ENCODE measurements around the gene KIRREL2.
A peak's percentile ranks its signal among the peaks of the same experiment; 100 is the strongest.

Gene KIRREL2

DNA sequence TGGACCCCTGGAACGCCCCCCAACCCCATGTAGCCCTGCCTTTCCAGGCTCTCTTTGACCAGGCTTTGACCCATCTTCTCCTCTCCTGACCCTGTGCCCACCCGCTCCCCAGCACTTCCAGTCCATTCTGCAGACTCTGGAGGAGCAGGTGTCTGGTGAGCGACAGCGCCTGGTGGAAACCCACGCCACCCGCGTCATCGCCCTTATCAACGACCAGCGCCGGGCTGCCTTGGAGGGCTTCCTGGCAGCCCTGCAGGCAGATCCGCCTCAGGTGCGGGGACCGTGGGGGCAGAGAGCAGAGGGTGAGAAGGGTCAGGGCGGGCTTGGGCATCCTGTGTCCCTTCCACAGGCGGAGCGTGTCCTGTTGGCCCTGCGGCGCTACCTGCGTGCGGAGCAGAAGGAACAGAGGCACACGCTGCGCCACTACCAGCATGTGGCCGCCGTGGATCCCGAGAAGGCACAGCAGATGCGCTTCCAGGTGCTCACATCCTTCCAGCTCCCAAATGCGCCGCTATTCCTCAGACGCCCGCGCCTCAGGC lies 17.8 kb downstream of the KIRREL2 start:
- H3K9me3 ChIP-seq (ENCODE audit: control insufficient read depth, insufficient read depth, low read depth, low read length): no peaks in the 10 kb centered on the region
- H3K4me1 ChIP-seq (ENCODE audit: control insufficient read depth, insufficient read depth, low read length): peaks cover 7% of the 10 kb centered on the region
- H3K4me3 ChIP-seq (ENCODE audit: low read depth, low read length): no peak overlapping the region
- POLR2A ChIA-PET: interaction anchor here (0.6 kb wide), 2 partner anchors 461 to 1601 kb away, joined by 3 read pairs; no protein-coding TSS in a partner anchor
- TF ChIP-seq ZNF23 (tag by site-specific recombination; IDR thresholded peaks at IDR 0.05; ENCODE audit: borderline replicate concordance) (no peak), ZNF544 (tag by site-specific recombination; IDR thresholded peaks at IDR 0.05) (no peak)
- TF ChIP-seq, protein P1, sequence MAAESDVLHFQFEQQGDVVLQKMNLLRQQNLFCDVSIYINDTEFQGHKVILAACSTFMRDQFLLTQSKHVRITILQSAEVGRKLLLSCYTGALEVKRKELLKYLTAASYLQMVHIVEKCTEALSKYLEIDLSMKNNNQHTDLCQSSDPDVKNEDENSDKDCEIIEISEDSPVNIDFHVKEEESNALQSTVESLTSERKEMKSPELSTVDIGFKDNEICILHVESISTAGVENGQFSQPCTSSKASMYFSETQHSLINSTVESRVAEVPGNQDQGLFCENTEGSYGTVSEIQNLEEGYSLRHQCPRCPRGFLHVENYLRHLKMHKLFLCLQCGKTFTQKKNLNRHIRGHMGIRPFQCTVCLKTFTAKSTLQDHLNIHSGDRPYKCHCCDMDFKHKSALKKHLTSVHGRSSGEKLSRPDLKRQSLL (tag by site-specific recombination; IDR thresholded peaks at IDR 0.05): no peak
- H3K27ac ChIP-seq (ENCODE audit: extremely low read depth, low read depth, low read length): no peak overlapping the region
- CTCF ChIA-PET: interaction anchor here (0.6 to 1.0 kb wide), 2 partner anchors 55 to 296 kb away, joined by 3 to 5 read pairs; no protein-coding TSS in a partner anchor
- peaks cover 0 to 20% of the 10 kb centered on the region in 2 experiments; a peak in 2 of 3 replicates for H3K36me3 ChIP-seq (ENCODE audit: control insufficient read depth in 2 of 2, insufficient read depth in 1 of 2, low read length in 2 of 2)

DNA sequence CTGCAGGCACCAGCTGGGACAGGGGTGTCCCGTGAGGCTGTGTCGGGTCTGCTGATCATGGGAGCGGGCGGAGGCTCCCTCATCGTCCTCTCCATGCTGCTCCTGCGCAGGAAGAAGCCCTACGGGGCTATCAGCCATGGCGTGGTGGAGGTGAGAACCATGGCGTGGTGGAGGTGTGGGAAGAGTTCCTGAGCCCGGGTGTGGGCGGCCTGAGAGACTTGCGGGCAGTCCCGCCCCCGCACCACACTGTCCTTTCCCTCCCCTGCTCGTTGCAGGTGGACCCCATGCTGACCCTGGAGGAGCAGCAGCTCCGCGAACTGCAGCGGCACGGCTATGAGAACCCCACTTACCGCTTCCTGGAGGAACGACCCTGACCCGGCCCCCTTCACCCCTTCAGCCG lies 22.4 kb downstream of the KIRREL2 start:
- Histone ChIP-seq H3K36me3 (ENCODE audit: control insufficient read depth in 2 of 2, insufficient read depth in 1 of 2, low read length in 2 of 2) (peaks cover 0 to 17% of the 10 kb centered on the region in 2 experiments; a peak in 2 of 3 replicates), H3K9me3 (ENCODE audit: control insufficient read depth, insufficient read depth, low read depth, low read length) (no peaks in the 10 kb centered on the region; the same call in 1 of the 2 replicates), H3K27ac (ENCODE audit: extremely low read depth, low read depth, low read length) (no peak overlapping the region), H3K4me1 (ENCODE audit: control insufficient read depth, insufficient read depth, low read length) (peaks cover 7% of the 10 kb centered on the region), H3K4me3 (ENCODE audit: low read depth, low read length) (no peak overlapping the region)
- TF ChIP-seq EGR2 (tag by site-specific recombination; IDR thresholded peaks at IDR 0.05; ENCODE audit: low read depth) (peak; percentile 68), KLF10 (tag by site-specific recombination; IDR thresholded peaks at IDR 0.05) (no peak), ZBTB20 (tag by site-specific recombination; IDR thresholded peaks at IDR 0.05) (no peak; the same call in 1 of the 2 replicates), ZFHX2 (tag by site-specific recombination; conservative IDR thresholded peaks at IDR 0.05) (peak; percentile 75)
- ChIA-PET CTCF (interaction anchor here (0.6 to 8.8 kb wide), 4 partner anchors 10 to 97 kb away, joined by 3 to 185 read pairs (median 8); partner anchors contain the start of gene APLP1), POLR2A (interaction anchor here (0.5 to 1.9 kb wide), 9 partner anchors 10 to 236 kb away, joined by 3 to 25 read pairs (median 3); partner anchors contain the start of genes APLP1, LIN37, NFKBID and POLR2I)

DNA sequence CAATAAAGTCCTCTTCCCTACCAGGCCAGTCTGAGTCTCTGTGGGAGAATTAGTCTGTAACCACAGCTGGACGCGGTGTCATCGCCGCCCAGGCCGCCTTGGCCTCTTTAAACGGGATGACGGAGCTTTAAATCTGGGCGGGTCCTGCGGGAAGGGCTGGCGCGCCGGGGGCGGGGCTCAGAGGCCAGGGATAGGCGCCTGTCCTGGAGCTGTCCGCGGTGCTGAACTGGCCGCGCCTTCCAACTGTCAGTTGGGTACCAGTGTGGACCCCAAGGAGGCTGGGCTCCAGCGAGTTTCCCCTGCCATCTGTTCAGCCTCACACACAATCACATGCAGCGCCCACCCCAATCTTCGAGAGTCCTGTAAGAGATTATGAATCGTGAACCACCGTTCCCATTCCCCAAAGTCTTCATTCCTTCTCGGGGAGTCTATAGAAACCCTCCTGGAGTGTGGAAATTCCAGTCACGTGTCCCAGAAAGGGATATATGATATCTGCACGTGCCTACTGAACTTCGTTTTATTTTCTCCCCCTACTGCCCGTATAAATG lies 23.1 kb downstream of the KIRREL2 start:
- H3K36me3 ChIP-seq (ENCODE audit: control insufficient read depth in 2 of 2, insufficient read depth in 1 of 2, low read length in 2 of 2): peaks cover 0 to 12% of the 10 kb centered on the region in 2 experiments; a peak in 2 of 3 replicates
- ChIA-PET CTCF (interaction anchor here (0.6 to 8.8 kb wide), 7 partner anchors 11 to 96 kb away, joined by 3 to 185 read pairs (median 3); partner anchors contain the start of gene APLP1), POLR2A (interaction anchor here (0.5 to 1.9 kb wide), 10 partner anchors 11 to 235 kb away, joined by 3 to 25 read pairs (median 3); partner anchors contain the start of genes APLP1, LIN37, NFKBID and POLR2I)
- peaks cover 7% of the 10 kb centered on the region for H3K4me1 ChIP-seq (ENCODE audit: control insufficient read depth, insufficient read depth, low read length)
- no peaks in the 10 kb centered on the region; the same call in 1 of the 2 replicates for H3K9me3 ChIP-seq (ENCODE audit: control insufficient read depth, insufficient read depth, low read depth, low read length)
- no peak overlapping the region for H3K4me3 ChIP-seq (ENCODE audit: low read depth, low read length)
- H3K27ac ChIP-seq (ENCODE audit: extremely low read depth, low read depth, low read length): no peak overlapping the region
- TF ChIP-seq ZNF501 (tag by site-specific recombination; IDR thresholded peaks at IDR 0.05): peak; percentile 90
- peak; percentile 33; the same call in 1 of the 2 replicates for TF ChIP-seq EGR2 (tag by site-specific recombination; IDR thresholded peaks at IDR 0.05; ENCODE audit: low read depth)
- TF ChIP-seq ZNF274 (IDR thresholded peaks at IDR 0.05; ENCODE audit: low read length): no peak
- no peak for TF ChIP-seq ZNF274 (tag by site-specific recombination; IDR thresholded peaks at IDR 0.05; ENCODE audit: borderline replicate concordance)
- TF ChIP-seq ZNF600 (tag by site-specific recombination; IDR thresholded peaks at IDR 0.05): peak; percentile 75; the same call in 1 of the 2 replicates
- peak; percentile 92 for TF ChIP-seq ZNF629 (tag by site-specific recombination; IDR thresholded peaks at IDR 0.05)
- peak; percentile 96 for TF ChIP-seq ZFP69B (tag by site-specific recombination; IDR thresholded peaks at IDR 0.05)
- TF ChIP-seq ZNF324 (tag by site-specific recombination; IDR thresholded peaks at IDR 0.05): peak; percentile 83; the same call in 1 of the 2 replicates
- no peak for TF ChIP-seq ZBTB20 (tag by site-specific recombination; IDR thresholded peaks at IDR 0.05)
- peak; percentile 95 for TF ChIP-seq GLIS2 (tag by site-specific recombination; IDR thresholded peaks at IDR 0.05)
- TF ChIP-seq, protein P2, sequence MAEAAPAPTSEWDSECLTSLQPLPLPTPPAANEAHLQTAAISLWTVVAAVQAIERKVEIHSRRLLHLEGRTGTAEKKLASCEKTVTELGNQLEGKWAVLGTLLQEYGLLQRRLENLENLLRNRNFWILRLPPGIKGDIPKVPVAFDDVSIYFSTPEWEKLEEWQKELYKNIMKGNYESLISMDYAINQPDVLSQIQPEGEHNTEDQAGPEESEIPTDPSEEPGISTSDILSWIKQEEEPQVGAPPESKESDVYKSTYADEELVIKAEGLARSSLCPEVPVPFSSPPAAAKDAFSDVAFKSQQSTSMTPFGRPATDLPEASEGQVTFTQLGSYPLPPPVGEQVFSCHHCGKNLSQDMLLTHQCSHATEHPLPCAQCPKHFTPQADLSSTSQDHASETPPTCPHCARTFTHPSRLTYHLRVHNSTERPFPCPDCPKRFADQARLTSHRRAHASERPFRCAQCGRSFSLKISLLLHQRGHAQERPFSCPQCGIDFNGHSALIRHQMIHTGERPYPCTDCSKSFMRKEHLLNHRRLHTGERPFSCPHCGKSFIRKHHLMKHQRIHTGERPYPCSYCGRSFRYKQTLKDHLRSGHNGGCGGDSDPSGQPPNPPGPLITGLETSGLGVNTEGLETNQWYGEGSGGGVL (tag by site-specific recombination; IDR thresholded peaks at IDR 0.05): 0 out of 2 replicates have a peak, but pooled peaks have one; percentile 15
- TF ChIP-seq, protein P3, sequence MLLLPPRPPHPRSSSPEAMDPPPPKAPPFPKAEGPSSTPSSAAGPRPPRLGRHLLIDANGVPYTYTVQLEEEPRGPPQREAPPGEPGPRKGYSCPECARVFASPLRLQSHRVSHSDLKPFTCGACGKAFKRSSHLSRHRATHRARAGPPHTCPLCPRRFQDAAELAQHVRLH (tag by site-specific recombination; IDR thresholded peaks at IDR 0.05): peak; percentile 45; the same call in 1 of the 2 replicates
- peak; percentile 75; the same call in 1 of the 2 replicates for TF ChIP-seq ZNF24 (tag by site-specific recombination; IDR thresholded peaks at IDR 0.05)
- TF ChIP-seq, protein P4, sequence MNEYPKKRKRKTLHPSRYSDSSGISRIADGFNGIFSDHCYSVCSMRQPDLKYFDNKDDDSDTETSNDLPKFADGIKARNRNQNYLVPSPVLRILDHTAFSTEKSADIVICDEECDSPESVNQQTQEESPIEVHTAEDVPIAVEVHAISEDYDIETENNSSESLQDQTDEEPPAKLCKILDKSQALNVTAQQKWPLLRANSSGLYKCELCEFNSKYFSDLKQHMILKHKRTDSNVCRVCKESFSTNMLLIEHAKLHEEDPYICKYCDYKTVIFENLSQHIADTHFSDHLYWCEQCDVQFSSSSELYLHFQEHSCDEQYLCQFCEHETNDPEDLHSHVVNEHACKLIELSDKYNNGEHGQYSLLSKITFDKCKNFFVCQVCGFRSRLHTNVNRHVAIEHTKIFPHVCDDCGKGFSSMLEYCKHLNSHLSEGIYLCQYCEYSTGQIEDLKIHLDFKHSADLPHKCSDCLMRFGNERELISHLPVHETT (tag by site-specific recombination; IDR thresholded peaks at IDR 0.05): peak; percentile 74
- peak; percentile 53 for TF ChIP-seq ZNF335 (tag by site-specific recombination; conservative IDR thresholded peaks at IDR 0.05)
- peak; percentile 98 for TF ChIP-seq KLF9 (tag by site-specific recombination; IDR thresholded peaks at IDR 0.05; ENCODE audit: low read depth)
- TF ChIP-seq REPIN1 (tag by site-specific recombination; IDR thresholded peaks at IDR 0.05; ENCODE audit: low read depth): 0 out of 2 replicates have a peak, but pooled peaks have one; percentile 56
- no peak for TF ChIP-seq ZNF549 (tag by site-specific recombination; IDR thresholded peaks at IDR 0.05)
- peak; percentile 34; the same call in 1 of the 2 replicates for TF ChIP-seq ZNF558 (tag by site-specific recombination; IDR thresholded peaks at IDR 0.05)
- TF ChIP-seq KLF16 (tag by site-specific recombination; IDR thresholded peaks at IDR 0.05): peak; percentile 99

Measured in HEK293 (cell line).